Calu3 (cell line): Measurements from ENCODE around the gene NUP93. TPM values are rescaled to one million over a fixed set of nuclear protein-coding genes. Genes with fewer than 3 reads are reported as not detected.

Source experiments
- BruUV-seq: library from RNA; stranded (reverse); fragments of 400-500 nt; replicated peaks from 2 replicates; lab custom pipeline; 2021; lab: Mats Ljungman, UMichigan
- CTCF ChIA-PET: fragments of 300-600 bp; sonication (Branson Sonifier 250); formaldehyde crosslinking; loops from one replicate; lab custom pipeline; 2022; ENCODE audit warnings: antibody characterized with exemption; lab: Charles Lee
- DNase-seq: peaks from one replicate; pipeline ENCODE4 v3.0.0; 2022
- H3K27ac Mint-ChIP-seq: one replicate; pipeline ENCODE4 v1.8.0; 2022; ENCODE audit warnings: mixed read lengths; ENCODE audit not compliant: unreplicated experiment
- H3K27me3 Mint-ChIP-seq: one replicate; pipeline ENCODE4 v1.8.0; 2022; ENCODE audit warnings: mixed read lengths; ENCODE audit not compliant: unreplicated experiment
- H3K36me3 Mint-ChIP-seq: one replicate; pipeline ENCODE4 v1.8.0; 2022; ENCODE audit warnings: mild to moderate bottlenecking, moderate library complexity, mixed read lengths; ENCODE audit not compliant: insufficient read depth, unreplicated experiment
- H3K4me1 Mint-ChIP-seq: one replicate; pipeline ENCODE4 v1.8.0; 2022; ENCODE audit warnings: mild to moderate bottlenecking, low read depth, mixed read lengths; ENCODE audit not compliant: unreplicated experiment
- H3K4me3 Mint-ChIP-seq: one replicate; pipeline ENCODE4 v1.8.0; 2022; ENCODE audit warnings: mild to moderate bottlenecking, low read depth, moderate library complexity, mixed read lengths; ENCODE audit not compliant: unreplicated experiment
- H3K9me3 Mint-ChIP-seq: one replicate; pipeline ENCODE4 v1.8.0; 2022; ENCODE audit warnings: low read depth, mixed read lengths; ENCODE audit not compliant: unreplicated experiment
- CTCF ChIP-seq: fragments of 200-600 bp; IDR thresholded peaks from one replicate; pipeline ENCODE4 v1.8.0; 2022; ENCODE audit warnings: antibody characterized with exemption; ENCODE audit not compliant: unreplicated experiment
- intact Hi-C: fragments of 100-400 bp; cut with micrococcal nuclease; formaldehyde crosslinking; loops from one replicate; pipeline ENCODE4 v1.10.0; 2022; ENCODE audit not compliant: unreplicated experiment
- total RNA-seq: library from RNA; stranded (reverse); gene quantifications from 2 replicates; pipeline ENCODE4 v1.2.3, GENCODE V29; 2022

Gene NUP93
- total RNA-seq, 1 experiment from 2014 or later, result 120 TPM

- no peak overlapping the region for H3K27ac Mint-ChIP-seq
- DNase-seq, result no peak
- no peaks in the 10 kb centered on the region for H3K4me1 Mint-ChIP-seq
- TF ChIP-seq CTCF, result no peak
- peaks cover 8% of the 10 kb centered on the region for H3K36me3 Mint-ChIP-seq
- CTCF ChIA-PET, result no interaction called here
- no peaks in the 10 kb centered on the region for H3K9me3 Mint-ChIP-seq
- no peak overlapping the region for H3K4me3 Mint-ChIP-seq
- intact Hi-C loops, result no loop called here
- H3K27me3 Mint-ChIP-seq, result no peaks in the 10 kb centered on the region
- no TSS peak for BruUV-seq
Measured at GRCh38 chr16:56758930-56759329, 29.0 kb downstream of the NUP93 start.

- BruUV-seq, result no TSS peak
- CTCF ChIA-PET, result no interaction called here
- no peaks in the 10 kb centered on the region for H3K9me3 Mint-ChIP-seq
- no peak overlapping the region for H3K27ac Mint-ChIP-seq
- no peak overlapping the region for H3K4me3 Mint-ChIP-seq
- DNase-seq, result no peak
- intact Hi-C loops, result no loop called here
- H3K36me3 Mint-ChIP-seq, result peaks cover 8% of the 10 kb centered on the region
- no peak for TF ChIP-seq CTCF
- H3K4me1 Mint-ChIP-seq, result no peaks in the 10 kb centered on the region
- H3K27me3 Mint-ChIP-seq, result no peaks in the 10 kb centered on the region
Measured at GRCh38 chr16:56763291-56763916, 33.5 kb downstream of the NUP93 start.

GRCh38 chr16:56764835-56765234, 34.9 kb downstream of the NUP93 start:
- Mint-ChIP-seq H3K36me3 (peaks cover 8% of the 10 kb centered on the region), H3K4me1 (no peaks in the 10 kb centered on the region), H3K27me3 (no peaks in the 10 kb centered on the region), H3K9me3 (no peaks in the 10 kb centered on the region), H3K4me3 (no peak overlapping the region), H3K27ac (no peak overlapping the region)
- DNase-seq, result no peak
- CTCF ChIA-PET, result no interaction called here
- no peak for TF ChIP-seq CTCF
- intact Hi-C loops, result no loop called here
- BruUV-seq, result no TSS peak

GRCh38 chr16:56765949-56766348, 36.0 kb downstream of the NUP93 start:
- Mint-ChIP-seq H3K27me3 (no peaks in the 10 kb centered on the region), H3K9me3 (no peaks in the 10 kb centered on the region), H3K4me1 (no peaks in the 10 kb centered on the region), H3K27ac (no peak overlapping the region), H3K4me3 (no peak overlapping the region), H3K36me3 (peaks cover 4% of the 10 kb centered on the region)
- intact Hi-C loops, result no loop called here
- no peak for TF ChIP-seq CTCF
- no peak for DNase-seq
- CTCF ChIA-PET, result no interaction called here
- no TSS peak for BruUV-seq
